MM.1S (cell line): ENCODE measurements around the gene HSP90B1.

ENCODE experiments used
- DNase-seq: peaks from one replicate; pipeline ENCODE4 v3.0.0-alpha.2; 2015
- H2AFZ ChIP-seq: fragments of 300-600 bp; sonication (generic); 2 replicates; pipeline ENCODE4 v1.6.0; 2016; ENCODE audit warnings: antibody characterized with exemption, low read length
- H3F3A ChIP-seq: fragments of 300-600 bp; sonication (generic); 2 replicates; pipeline ENCODE4 v1.6.1; 2016; ENCODE audit warnings: mild to moderate bottlenecking, antibody characterized with exemption, low read length, moderate library complexity, mixed read lengths; ENCODE audit not compliant: insufficient read depth
- H3K27ac ChIP-seq: fragments of 300-600 bp; sonication (generic); 2 replicates; pipeline ENCODE4 v1.5.1; 2016; ENCODE audit warnings: mild to moderate bottlenecking, low read length
- H3K27me3 ChIP-seq: fragments of 300-600 bp; sonication (generic); replicated peaks from 2 replicates; pipeline ENCODE4 v1.6.0; 2016; ENCODE audit warnings: low read length; ENCODE audit not compliant: insufficient read depth
- H3K36me3 ChIP-seq: fragments of 300-600 bp; sonication (generic); replicated peaks from 2 replicates; pipeline ENCODE4 v1.6.1; 2016; ENCODE audit warnings: mild to moderate bottlenecking, low read length, mixed read lengths; ENCODE audit not compliant: insufficient read depth
- H3K4me1 ChIP-seq: fragments of 300-600 bp; sonication (generic); 2 replicates; pipeline ENCODE4 v1.6.1; 2016; ENCODE audit warnings: low read length, mixed read lengths
- H3K4me2 ChIP-seq: fragments of 300-600 bp; sonication (generic); 2 replicates; pipeline ENCODE4 v1.6.0; 2016; ENCODE audit warnings: low read depth, low read length
- H3K4me3 ChIP-seq: fragments of 300-600 bp; sonication (generic); 2 replicates; pipeline ENCODE4 v1.5.1; 2016; ENCODE audit warnings: low read length, mixed read lengths
- H3K79me2 ChIP-seq: fragments of 300-600 bp; sonication (generic); 2 replicates; pipeline ENCODE4 v1.6.1; 2016; ENCODE audit warnings: mixed run types, low read length, mixed read lengths
- H3K9ac ChIP-seq: fragments of 300-600 bp; sonication (generic); 2 replicates; pipeline ENCODE4 v1.6.1; 2016; ENCODE audit warnings: low read length, mixed read lengths
- H3K9me2 ChIP-seq: fragments of 300-600 bp; sonication (generic); replicated peaks from 2 replicates; pipeline ENCODE4 v1.6.1; 2016; ENCODE audit warnings: mild to moderate bottlenecking, low read length, mixed read lengths; ENCODE audit not compliant: insufficient read depth
- H3K9me3 ChIP-seq: fragments of 300-600 bp; sonication (generic); replicated peaks from 2 replicates; pipeline ENCODE4 v1.6.1; 2016; ENCODE audit warnings: mild to moderate bottlenecking, low read length, mixed read lengths; ENCODE audit not compliant: insufficient read depth
- H4K20me1 ChIP-seq: fragments of 300-600 bp; sonication (generic); 2 replicates; pipeline ENCODE4 v1.6.1; 2016; ENCODE audit warnings: mild to moderate bottlenecking, low read length, moderate library complexity, mixed read lengths; ENCODE audit not compliant: insufficient read depth
- EZH2 ChIP-seq: fragments of 300-600 bp; sonication (generic); optimal IDR thresholded peaks from 2 replicates; pipeline ENCODE3; 2017; ENCODE audit warnings: low read depth, mild to moderate bottlenecking, antibody characterized with exemption, low read length, mixed read lengths
- EZH2phosphoT487 ChIP-seq: fragments of 300-600 bp; sonication (generic); IDR thresholded peaks from 2 replicates; pipeline ENCODE4 v1.6.1; 2018; ENCODE audit warnings: antibody characterized with exemption, low read length
- TF ChIP-seq, protein P1 (sequence below): fragments of 300-600 bp; sonication (generic); IDR thresholded peaks from 2 replicates; pipeline ENCODE4 v1.5.1; 2016; ENCODE audit warnings: antibody characterized with exemption, low read length, mixed read lengths

HSP90B1 gene

DNA sequence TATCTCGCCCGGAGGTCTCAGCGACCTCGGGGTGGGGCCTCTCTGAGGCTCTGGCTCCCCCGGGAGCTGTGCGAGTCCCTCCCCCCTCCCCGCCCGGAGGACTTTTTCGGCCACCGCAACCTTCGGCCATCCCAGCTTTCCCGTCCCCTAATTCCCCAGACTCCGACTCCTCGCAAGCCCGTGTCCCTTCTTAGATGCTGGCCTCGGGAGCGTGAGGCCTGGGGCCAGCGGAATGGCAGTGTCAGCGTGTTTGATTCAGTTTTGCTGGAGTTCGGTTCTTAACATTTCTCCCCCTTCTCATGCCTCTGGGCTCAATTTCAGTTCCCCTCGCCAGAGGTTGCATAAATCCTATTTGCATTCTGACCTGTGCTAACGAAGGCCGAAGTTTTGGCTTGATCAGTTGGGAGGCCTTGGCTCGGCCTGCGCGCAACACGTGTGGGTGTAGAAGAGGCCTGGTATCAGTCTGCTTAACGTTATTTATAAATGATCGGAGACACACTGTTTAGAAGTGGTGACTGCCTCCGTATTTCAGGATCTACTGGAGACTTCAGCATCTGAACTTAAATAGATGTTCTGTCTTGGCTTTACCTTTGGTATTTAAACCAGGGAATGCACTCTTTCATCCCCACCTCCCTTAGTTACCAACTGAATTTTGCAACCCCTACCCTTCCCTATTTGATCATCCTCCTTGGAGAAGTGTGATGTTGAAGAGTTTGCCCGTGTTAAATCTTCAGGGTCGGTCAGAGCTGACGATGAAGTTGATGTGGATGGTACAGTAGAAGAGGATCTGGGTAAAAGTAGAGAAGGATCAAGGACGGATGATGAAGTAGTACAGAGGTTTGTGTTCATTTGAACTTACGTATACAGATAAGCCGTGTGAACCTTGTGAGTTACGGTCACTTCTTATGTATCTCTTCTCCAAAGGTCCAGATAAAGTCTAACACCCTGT, 851 bp downstream of the HSP90B1 start:
- peak; percentile 37 for DNase-seq
- H3K4me1 ChIP-seq, result peaks cover 52% of the 10 kb centered on the region
- H2AFZ ChIP-seq, result 0 out of 2 replicates have a peak overlapping the region, but pooled peaks have one; percentile 1

DNA sequence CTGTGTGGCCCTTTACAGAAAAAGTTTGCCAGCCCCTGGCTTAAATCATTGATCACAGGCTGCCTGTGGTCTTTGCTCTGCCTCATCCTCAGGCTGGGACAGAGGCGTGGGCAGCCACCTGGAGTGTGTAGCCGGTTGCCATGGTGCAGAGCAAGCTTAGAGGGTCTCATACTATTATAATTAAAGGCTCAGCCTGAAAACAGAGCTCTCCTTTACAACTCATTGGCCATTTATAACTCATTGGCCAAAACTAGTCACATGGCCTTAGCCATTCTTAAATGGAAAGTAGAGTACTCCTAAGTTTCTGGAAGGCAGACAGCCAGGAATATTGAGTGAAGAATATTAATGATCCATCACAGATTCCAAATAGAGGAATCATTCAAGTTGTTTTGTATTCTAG, 3.0 kb downstream of the HSP90B1 start:
- Histone ChIP-seq H3K9me3 (no peaks in the 10 kb centered on the region), H3F3A (peaks cover 48% of the 10 kb centered on the region), H2AFZ (no peak overlapping the region), H3K27me3 (no peaks in the 10 kb centered on the region), H3K27ac (peak overlapping the region; percentile 76; the same call in 1 of the 2 replicates), H3K4me1 (peaks cover 46% of the 10 kb centered on the region), H3K4me2 (peak overlapping the region; percentile 94), H3K79me2 (peaks cover 80% of the 10 kb centered on the region), H3K9me2 (no peaks in the 10 kb centered on the region), H3K36me3 (peaks cover 38% of the 10 kb centered on the region; the same call in 1 of the 2 replicates), H4K20me1 (peaks cover 34% of the 10 kb centered on the region), H3K4me3 (peak overlapping the region; percentile 84), H3K9ac (peak overlapping the region; percentile 98; the same call in 1 of the 2 replicates)
- no peak for DNase-seq
- TF ChIP-seq, protein P1, sequence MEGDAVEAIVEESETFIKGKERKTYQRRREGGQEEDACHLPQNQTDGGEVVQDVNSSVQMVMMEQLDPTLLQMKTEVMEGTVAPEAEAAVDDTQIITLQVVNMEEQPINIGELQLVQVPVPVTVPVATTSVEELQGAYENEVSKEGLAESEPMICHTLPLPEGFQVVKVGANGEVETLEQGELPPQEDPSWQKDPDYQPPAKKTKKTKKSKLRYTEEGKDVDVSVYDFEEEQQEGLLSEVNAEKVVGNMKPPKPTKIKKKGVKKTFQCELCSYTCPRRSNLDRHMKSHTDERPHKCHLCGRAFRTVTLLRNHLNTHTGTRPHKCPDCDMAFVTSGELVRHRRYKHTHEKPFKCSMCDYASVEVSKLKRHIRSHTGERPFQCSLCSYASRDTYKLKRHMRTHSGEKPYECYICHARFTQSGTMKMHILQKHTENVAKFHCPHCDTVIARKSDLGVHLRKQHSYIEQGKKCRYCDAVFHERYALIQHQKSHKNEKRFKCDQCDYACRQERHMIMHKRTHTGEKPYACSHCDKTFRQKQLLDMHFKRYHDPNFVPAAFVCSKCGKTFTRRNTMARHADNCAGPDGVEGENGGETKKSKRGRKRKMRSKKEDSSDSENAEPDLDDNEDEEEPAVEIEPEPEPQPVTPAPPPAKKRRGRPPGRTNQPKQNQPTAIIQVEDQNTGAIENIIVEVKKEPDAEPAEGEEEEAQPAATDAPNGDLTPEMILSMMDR, result no peak
- no peak for TF ChIP-seq EZH2
- no peak for TF ChIP-seq EZH2phosphoT487

More for the DNA sequence above, 851 bp downstream of the HSP90B1 start:
- H3K9me3 ChIP-seq, result no peaks in the 10 kb centered on the region
- peaks cover 32% of the 10 kb centered on the region for H4K20me1 ChIP-seq
- H3K79me2 ChIP-seq, result peaks cover 62% of the 10 kb centered on the region
- TF ChIP-seq EZH2phosphoT487, result no peak
- TF ChIP-seq EZH2, result no peak
- TF ChIP-seq, protein P1, result no peak
- no peaks in the 10 kb centered on the region for H3K27me3 ChIP-seq
- H3K27ac ChIP-seq, result peak overlapping the region; percentile 76
- H3K9ac ChIP-seq, result peak overlapping the region; percentile 98
- H3K4me3 ChIP-seq, result peak overlapping the region; percentile 84
- peak overlapping the region; percentile 94 for H3K4me2 ChIP-seq
- peaks cover 42% of the 10 kb centered on the region for H3F3A ChIP-seq
- no peaks in the 10 kb centered on the region for H3K9me2 ChIP-seq
- H3K36me3 ChIP-seq, result peaks cover 26% of the 10 kb centered on the region; the same call in 1 of the 2 replicates

DNA sequence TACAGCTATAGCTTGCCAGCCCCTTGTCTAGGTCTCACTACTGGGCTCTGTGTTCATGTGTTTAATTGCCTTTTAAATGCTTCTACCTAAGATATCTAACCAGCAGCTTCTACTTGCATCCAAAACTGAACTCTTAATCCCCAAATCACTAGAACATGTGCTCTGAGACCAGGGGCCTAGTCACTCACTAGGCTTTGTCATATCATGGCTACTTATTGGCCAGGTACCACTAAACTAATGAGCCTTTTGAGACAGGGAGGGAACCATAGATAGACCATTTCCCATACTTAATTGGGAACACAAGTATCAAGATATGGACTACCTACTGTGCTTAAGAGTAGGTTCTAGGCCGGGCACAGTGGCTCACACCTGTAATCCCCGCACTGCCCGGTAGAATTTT, 6.5 kb downstream of the HSP90B1 start:
- H3K9me2 ChIP-seq, result no peaks in the 10 kb centered on the region
- peaks cover 100% of the 10 kb centered on the region for H3K79me2 ChIP-seq
- no peaks in the 10 kb centered on the region for H3K27me3 ChIP-seq
- peaks cover 70% of the 10 kb centered on the region for H3K36me3 ChIP-seq
- TF ChIP-seq, protein P1, result no peak
- no peak for TF ChIP-seq EZH2phosphoT487
- TF ChIP-seq EZH2, result no peak
- H3K4me3 ChIP-seq, result no peak overlapping the region
- no peak overlapping the region for H3K9ac ChIP-seq
- peaks cover 41% of the 10 kb centered on the region for H3K4me1 ChIP-seq
- H3K4me2 ChIP-seq, result peak overlapping the region; percentile 31; the same call in 1 of the 2 replicates
- H3F3A ChIP-seq, result peaks cover 33% of the 10 kb centered on the region
- peaks cover 39% of the 10 kb centered on the region for H4K20me1 ChIP-seq
- no peaks in the 10 kb centered on the region for H3K9me3 ChIP-seq
- H3K27ac ChIP-seq, result no peak overlapping the region
- H2AFZ ChIP-seq, result no peak overlapping the region
- DNase-seq, result no peak
